Ovary (tissue), 9 donors: ENCODE data around the gene RALGPS2. TPM values are rescaled to one million over a fixed set of nuclear protein-coding genes. Genes with fewer than 3 reads are reported as not detected.

Experiments used
- DNase-seq, 5 donors: peaks; one replicate each; pipeline ENCODE4 v3.0.0-alpha.2; 2019 to 2020
- H3K27ac ChIP-seq, 2 donors: fragments of 200-600 bp; one replicate each; pipeline versions ENCODE4 v1.5.1 to v1.8.0; 2019 to 2022
- H3K27me3 ChIP-seq: fragments of 200-600 bp; one replicate; pipeline ENCODE4 v1.8.0; 2022
- H3K36me3 ChIP-seq: fragments of 200-600 bp; sonication (generic); one replicate; pipeline ENCODE4 v1.5.1; 2019
- H3K4me1 ChIP-seq: one replicate; pipeline ENCODE4 v1.8.1; 2013; ENCODE audit warnings: mild to moderate bottlenecking, moderate library complexity; ENCODE audit not compliant: insufficient read depth
- H3K4me3 ChIP-seq: fragments of 200-600 bp; sonication (generic); one replicate; pipeline ENCODE4 v1.5.1; 2017
- H3K9me3 ChIP-seq, 2 donors: fragments of 200-600 bp in 1 of 2; sonication (generic) in 1 of 2; one replicate each; pipeline versions ENCODE4 v1.5.1 to v1.8.1; 2013 to 2019; ENCODE audit warnings: mild to moderate bottlenecking in 1 of 2, moderate library complexity in 1 of 2
- EP300 ChIP-seq: sonication (generic); formaldehyde crosslinking; IDR thresholded peaks from one replicate; pipeline ENCODE4 v1.6.1; 2017; ENCODE audit warnings: antibody characterized with exemption
- POLR2A ChIP-seq: fragments of 450-650 bp; IDR thresholded peaks from one replicate; pipeline ENCODE4 v1.6.1; 2017; ENCODE audit warnings: antibody characterized with exemption, mild to moderate bottlenecking, moderate library complexity
- WGBS, 3 donors: extraction: QIAGEN DNeasy Blood & Tissue Kit in 1 of 3; methylation state at CpG; one replicate each; pipeline versions ENCODE4 v1.1.5 to v1.1.7; 2013 to 2017; 5-methylcytosine and 5-hydroxymethylcytosine counted together
- intact Hi-C, 4 donors: fragments of 100-400 bp; cut with DNase I; formaldehyde crosslinking; loops; one replicate each; pipeline versions ENCODE4 v1.11.0 to v1.15.1; 2022 to 2023
- polyA plus RNA-seq, 2 donors: library from polyadenylated mRNA; stranded (reverse); fragments of 200-250 nt in 1 of 2; fragments of 350-450 nt in 1 of 2; fragmentation: Illumina TruSeq in 1 of 2; extraction: RNeasy Lipid Tissue Mini Kit (QIAGEN cat#74804) in 1 of 2; gene quantifications; one replicate each; pipeline ENCODE4 v1.2.3, GENCODE V29; 2013 to 2014
- total RNA-seq, 7 donors: library from RNA; depleted of rRNA in 2 of 7; stranded (reverse); fragments of >200 nt in 2 of 7; fragmentation: NEBNext Ultra II Directional in 3 of 7; extraction: Animal tissue kit (Norgen Biotek cat#: 25700) in 3 of 7; gene quantifications; one replicate each; pipeline versions ENCODE4 v1.1.0 to v1.2.4, GENCODE V29; 2016 to 2023
- TF ChIP-seq, protein P1 (sequence below), 3 donors: fragments of 450-650 bp in 2 of 3; fragments of 200-600 bp in 1 of 3; IDR thresholded peaks; one replicate each; pipeline versions ENCODE4 v1.5.1 to v1.8.0; 2016 to 2022; ENCODE audit warnings: antibody characterized with exemption in 3 of 3, mild to moderate bottlenecking in 1 of 3
- donor health status: DM: no; HTN: no; CAD: no; lungs with moderate emphysema.
- donor health status: DM: no; HTN: no; CAD: no.
- donor health status: Bipolar disorder and iron deficiency.
- donor health status: DM: yes; HTN: yes; CAD: no.
- donor health status: DM: no; HTN: no; CAD: no.
- donor health status: DM: yes; HTN: yes; CAD: no.

Gene RALGPS2
- total and polyA plus RNA-seq, 9 donors, result 6.4 to 43.4 (median 25.0) TPM

GRCh38 chr1:178706432-178706831 is 18.6 kb upstream of the RALGPS2 start:
- TF ChIP-seq EP300, result no peak
- TF ChIP-seq, protein P1, sequence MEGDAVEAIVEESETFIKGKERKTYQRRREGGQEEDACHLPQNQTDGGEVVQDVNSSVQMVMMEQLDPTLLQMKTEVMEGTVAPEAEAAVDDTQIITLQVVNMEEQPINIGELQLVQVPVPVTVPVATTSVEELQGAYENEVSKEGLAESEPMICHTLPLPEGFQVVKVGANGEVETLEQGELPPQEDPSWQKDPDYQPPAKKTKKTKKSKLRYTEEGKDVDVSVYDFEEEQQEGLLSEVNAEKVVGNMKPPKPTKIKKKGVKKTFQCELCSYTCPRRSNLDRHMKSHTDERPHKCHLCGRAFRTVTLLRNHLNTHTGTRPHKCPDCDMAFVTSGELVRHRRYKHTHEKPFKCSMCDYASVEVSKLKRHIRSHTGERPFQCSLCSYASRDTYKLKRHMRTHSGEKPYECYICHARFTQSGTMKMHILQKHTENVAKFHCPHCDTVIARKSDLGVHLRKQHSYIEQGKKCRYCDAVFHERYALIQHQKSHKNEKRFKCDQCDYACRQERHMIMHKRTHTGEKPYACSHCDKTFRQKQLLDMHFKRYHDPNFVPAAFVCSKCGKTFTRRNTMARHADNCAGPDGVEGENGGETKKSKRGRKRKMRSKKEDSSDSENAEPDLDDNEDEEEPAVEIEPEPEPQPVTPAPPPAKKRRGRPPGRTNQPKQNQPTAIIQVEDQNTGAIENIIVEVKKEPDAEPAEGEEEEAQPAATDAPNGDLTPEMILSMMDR (IDR thresholded peaks at IDR 0.05), result no peak
- no peak for TF ChIP-seq POLR2A
- peak; percentile 28 to 67 (median 52) for DNase-seq
- Histone ChIP-seq H3K4me1 (no peaks in the 10 kb centered on the region), H3K4me3 (no peak overlapping the region), H3K36me3 (no peaks in the 10 kb centered on the region), H3K27ac (no peak overlapping the region), H3K27me3 (no peaks in the 10 kb centered on the region), H3K9me3 (no peaks in the 10 kb centered on the region)
- WGBS, 3 donors, result 18 to 27% (median 24%) methylated on average over 2 of the region's 2 CpGs
- intact Hi-C loops, result no loop called here

- no peak for TF ChIP-seq EP300
- TF ChIP-seq POLR2A, result no peak
- TF ChIP-seq, protein P1 (IDR thresholded peaks at IDR 0.05), result no peak
- Histone ChIP-seq H3K27me3 (no peaks in the 10 kb centered on the region), H3K9me3 (no peaks in the 10 kb centered on the region), H3K27ac (no peak overlapping the region), H3K4me1 (no peaks in the 10 kb centered on the region), H3K36me3 (no peaks in the 10 kb centered on the region), H3K4me3 (no peak overlapping the region)
- 25 to 33% (median 32%) methylated on average over 2 of the region's 2 CpGs for WGBS, 3 donors
- no peak for DNase-seq
- intact Hi-C loops, result no loop called here
These were observed 11.8 kb upstream of the RALGPS2 start for GRCh38 chr1:178713259-178713658.

- H3K27ac ChIP-seq, result no peak overlapping the region
- no peaks in the 10 kb centered on the region for H3K36me3 ChIP-seq
- WGBS, 3 donors, result 88 to 94% (median 92%) methylated on average over 4 of the region's 4 CpGs
- H3K27me3 ChIP-seq, result no peaks in the 10 kb centered on the region
- H3K4me1 ChIP-seq, result no peaks in the 10 kb centered on the region
- no peaks in the 10 kb centered on the region for H3K9me3 ChIP-seq
- H3K4me3 ChIP-seq, result no peak overlapping the region
- TF ChIP-seq EP300 (no peak), POLR2A (no peak)
- TF ChIP-seq, protein P1 (IDR thresholded peaks at IDR 0.05), result no peak
- DNase-seq, result no peak
- intact Hi-C loops, result no loop called here
These were observed 10.6 kb upstream of the RALGPS2 start for GRCh38 chr1:178714453-178714852.

GRCh38 chr1:178716111-178716510 is 8.9 kb upstream of the RALGPS2 start:
- Histone ChIP-seq H3K27ac (no peak overlapping the region), H3K4me1 (no peaks in the 10 kb centered on the region), H3K4me3 (no peak overlapping the region), H3K36me3 (no peaks in the 10 kb centered on the region), H3K27me3 (no peaks in the 10 kb centered on the region), H3K9me3 (no peaks in the 10 kb centered on the region)
- no peak for DNase-seq
- intact Hi-C loops, result no loop called here
- TF ChIP-seq, protein P1 (IDR thresholded peaks at IDR 0.05), result no peak
- no peak for TF ChIP-seq POLR2A
- no peak for TF ChIP-seq EP300

DNA sequence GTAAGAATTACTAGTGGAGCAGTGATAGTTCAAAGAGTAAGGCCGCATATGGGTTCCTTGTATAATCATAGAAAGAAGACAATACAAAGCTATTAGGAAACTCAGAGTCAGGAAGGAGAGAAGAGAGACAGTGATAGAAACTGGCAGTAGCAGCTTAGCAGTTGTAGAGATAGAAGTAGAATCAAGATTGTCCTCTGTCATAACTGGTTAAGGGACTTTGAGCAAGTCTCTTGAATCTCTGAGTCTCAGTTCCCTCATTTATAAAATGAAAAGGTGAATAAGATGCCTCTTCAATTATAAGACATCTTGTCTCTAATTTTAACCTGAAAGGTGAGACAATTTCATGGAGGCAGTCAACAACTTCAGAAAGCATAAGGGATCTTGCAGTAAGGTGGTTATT is 6.5 kb upstream of the RALGPS2 start:
- DNase-seq, result no peak
- 85 to 98% (median 98%) methylated on average over 1 of the region's 1 CpG for WGBS, 3 donors
- no peak for TF ChIP-seq EP300
- TF ChIP-seq, protein P1 (IDR thresholded peaks at IDR 0.05), result no peak
- no peak for TF ChIP-seq POLR2A
- Histone ChIP-seq H3K4me3 (no peak overlapping the region), H3K27ac (no peak overlapping the region), H3K9me3 (no peaks in the 10 kb centered on the region), H3K36me3 (no peaks in the 10 kb centered on the region), H3K4me1 (no peaks in the 10 kb centered on the region), H3K27me3 (no peaks in the 10 kb centered on the region)
- intact Hi-C loops, result no loop called here
